IMR-90 (cell line): Measurements from ENCODE around the gene DHCR24. TPM values are rescaled to one million over a fixed set of nuclear protein-coding genes. Genes with fewer than 3 reads are reported as not detected.
A peak's percentile ranks its signal among the peaks of the same experiment; 100 is the strongest.

Source experiments
- ATAC-seq: fragments of 200-7000 bp; cut with Tn5 transposase; 2 replicates; pipeline ENCODE4 v1.9.1; 2020; ENCODE audit warnings: low read depth, mild to moderate bottlenecking, moderate library complexity
- BruUV-seq: library from RNA; stranded (reverse); fragments of 400-500 nt; replicated peaks from 2 replicates; lab custom pipeline; 2021; lab: Mats Ljungman, UMichigan
- CTCF ChIA-PET: fragments of 300-600 bp; formaldehyde crosslinking; extraction: SDS; loops from one replicate; lab custom pipeline; 2021; ENCODE audit warnings: antibody characterized with exemption; lab: Yijun Ruan, JAX
- POLR2A ChIA-PET: fragments of 300-600 bp; sonication (Branson Sonifier 250); formaldehyde crosslinking; loops from one replicate; lab custom pipeline; 2022; ENCODE audit warnings: antibody characterized with exemption; ENCODE audit not compliant: unreplicated experiment; lab: Charles Lee
- DNase-seq: peaks from one replicate; pipeline ENCODE4 v3.0.0; 2013
- H2AFZ ChIP-seq: replicated peaks from 2 replicates; pipeline ENCODE3; 2013; ENCODE audit warnings: low read length, mild to moderate bottlenecking; ENCODE audit not compliant: poor library complexity
- H2AK5ac ChIP-seq: 2 replicates; pipeline ENCODE4 v1.6.1; 2013; ENCODE audit warnings: low read depth, low read length, inconsistent platforms
- H2AK9ac ChIP-seq: replicated peaks from 2 replicates; pipeline ENCODE3; 2013; ENCODE audit warnings: mild to moderate bottlenecking, low read depth, low read length, moderate library complexity; ENCODE audit not compliant: poor library complexity
- H2BK120ac ChIP-seq: 2 replicates; pipeline ENCODE4 v1.6.1; 2013; ENCODE audit warnings: low read depth, low read length, inconsistent platforms
- H2BK15ac ChIP-seq: 3 replicates; pipeline ENCODE4 v1.6.1; 2013; ENCODE audit warnings: low read depth, low read length, inconsistent platforms
- H2BK20ac ChIP-seq: 2 replicates; pipeline ENCODE4 v1.6.1; 2013; ENCODE audit warnings: low read depth, mild to moderate bottlenecking, inconsistent platforms, low read length, moderate library complexity
- H2BK5ac ChIP-seq: 2 replicates; pipeline ENCODE4 v1.6.1; 2013; ENCODE audit warnings: mild to moderate bottlenecking, low read depth, low read length, inconsistent platforms; ENCODE audit not compliant: poor library complexity, severe bottlenecking
- H3K14ac ChIP-seq: replicated peaks from 2 replicates; pipeline ENCODE4 v1.6.1; 2013; ENCODE audit warnings: low read depth, low read length, inconsistent platforms
- H3K18ac ChIP-seq: 2 replicates; pipeline ENCODE4 v1.6.1; 2013; ENCODE audit warnings: low read depth, low read length, control low read depth
- H3K23ac ChIP-seq: 2 replicates; pipeline ENCODE4 v1.6.1; 2013; ENCODE audit warnings: low read depth, low read length, inconsistent platforms
- H3K27ac ChIP-seq: 2 replicates; pipeline ENCODE4 v1.5.1; 2013; ENCODE audit warnings: mild to moderate bottlenecking, control low read depth, low read length; ENCODE audit not compliant: insufficient read depth
- H3K27me3 ChIP-seq: 2 replicates; pipeline ENCODE4 v1.6.1; 2013; ENCODE audit warnings: low read length; ENCODE audit not compliant: control insufficient read depth, insufficient read depth
- H3K36me3 ChIP-seq: 2 replicates; pipeline ENCODE4 v1.6.1; 2013; ENCODE audit warnings: low read length, mixed read lengths; ENCODE audit not compliant: control insufficient read depth, insufficient read depth
- H3K4ac ChIP-seq: 2 replicates; pipeline ENCODE4 v1.6.1; 2013; ENCODE audit warnings: low read depth, low read length, inconsistent platforms
- H3K4me1 ChIP-seq: 2 replicates; pipeline ENCODE4 v1.6.1; 2013; ENCODE audit warnings: low read length, mixed read lengths; ENCODE audit not compliant: control insufficient read depth, insufficient read depth
- H3K4me2 ChIP-seq: 2 replicates; pipeline ENCODE4 v1.6.1; 2013; ENCODE audit warnings: low read depth, mild to moderate bottlenecking, control low read depth, low read length, moderate library complexity
- H3K4me3 ChIP-seq: 2 replicates; pipeline ENCODE4 v1.5.1; 2013; ENCODE audit warnings: low read depth, mild to moderate bottlenecking, control low read depth, low read length, moderate library complexity; ENCODE audit not compliant: insufficient read depth
- H3K56ac ChIP-seq: 2 replicates; pipeline ENCODE4 v1.6.1; 2013; ENCODE audit warnings: low read length, inconsistent platforms; ENCODE audit not compliant: insufficient read depth; ENCODE audit errors: extremely low read depth
- H3K79me1 ChIP-seq, 2 experiments: 2 replicates each; pipeline ENCODE4 v1.6.1; 2013; ENCODE audit warnings: low read length in 2 of 2, inconsistent platforms in 1 of 2, low read depth in 1 of 2
- H3K9ac ChIP-seq: 2 replicates; pipeline ENCODE4 v1.6.1; 2013; ENCODE audit warnings: low read depth, low read length, control low read depth
- H3K9me1 ChIP-seq: 2 replicates; pipeline ENCODE4 v1.6.1; 2013; ENCODE audit warnings: low read length, inconsistent platforms; ENCODE audit not compliant: insufficient read depth
- H3K9me3 ChIP-seq: 2 replicates; pipeline ENCODE4 v1.6.1; 2013; ENCODE audit warnings: low read length; ENCODE audit not compliant: control insufficient read depth, insufficient read depth
- H4K20me1 ChIP-seq: 2 replicates; pipeline ENCODE4 v1.6.1; 2013; ENCODE audit warnings: low read length, inconsistent platforms; ENCODE audit not compliant: insufficient read depth
- H4K5ac ChIP-seq: 2 replicates; pipeline ENCODE4 v1.6.1; 2013; ENCODE audit warnings: mild to moderate bottlenecking, low read depth, low read length, control low read depth
- H4K8ac ChIP-seq, 2 experiments: 2 replicates each; pipeline ENCODE4 v1.6.1; 2013; ENCODE audit warnings: low read depth in 2 of 2, low read length in 2 of 2, control low read depth in 1 of 2, inconsistent platforms in 1 of 2
- H4K91ac ChIP-seq: 2 replicates; pipeline ENCODE4 v1.6.1; 2013; ENCODE audit warnings: low read depth, low read length, inconsistent platforms; ENCODE audit not compliant: insufficient read depth
- BHLHE40 ChIP-seq: fragments of 150-350 bp; IDR thresholded peaks from 2 replicates; pipeline ENCODE4 v1.6.1; 2016; ENCODE audit warnings: mild to moderate bottlenecking, low read depth, low read length
- CHD1 ChIP-seq: IDR thresholded peaks from 2 replicates; pipeline ENCODE4 v1.6.1; 2012; ENCODE audit warnings: low read depth, low read length, improper control_type of control experiment
- CTCF ChIP-seq: conservative IDR thresholded peaks from 2 replicates; pipeline ENCODE4 v1.5.1; 2012; ENCODE audit warnings: mild to moderate bottlenecking, low read depth, low read length, improper control_type of control experiment
- ELK1 ChIP-seq: fragments of 150-350 bp; IDR thresholded peaks from 2 replicates; pipeline ENCODE4 v1.6.1; 2016; ENCODE audit warnings: low read depth, mild to moderate bottlenecking, low read length, moderate library complexity, borderline replicate concordance
- FOS ChIP-seq: fragments of 150-350 bp; IDR thresholded peaks from 2 replicates; pipeline ENCODE4 v1.6.1; 2016; ENCODE audit warnings: low read depth, low read length
- MAFK ChIP-seq: IDR thresholded peaks from 2 replicates; pipeline ENCODE4 v1.6.1; 2012; ENCODE audit warnings: low read depth, low read length, improper control_type of control experiment
- MAZ ChIP-seq: IDR thresholded peaks from 2 replicates; pipeline ENCODE4 v1.6.1; 2012; ENCODE audit warnings: low read depth, mild to moderate bottlenecking, low read length, improper control_type of control experiment, moderate library complexity, borderline replicate concordance
- NFE2L2 ChIP-seq: fragments of 150-350 bp; IDR thresholded peaks from 2 replicates; pipeline ENCODE4 v1.6.1; 2016; ENCODE audit warnings: low read depth, mild to moderate bottlenecking, low read length
- POLR2A ChIP-seq: IDR thresholded peaks from 2 replicates; pipeline ENCODE4 v1.6.1; 2012; ENCODE audit warnings: mild to moderate bottlenecking, low read depth, low read length
- RCOR1 ChIP-seq: IDR thresholded peaks from 2 replicates; pipeline ENCODE4 v1.6.1; 2012; ENCODE audit warnings: mild to moderate bottlenecking, low read length, improper control_type of control experiment; ENCODE audit not compliant: insufficient replicate concordance
- RFX5 ChIP-seq: IDR thresholded peaks from 2 replicates; pipeline ENCODE4 v1.8.0; 2012; ENCODE audit warnings: low read depth, mild to moderate bottlenecking, low read length, moderate library complexity
- SMC3 ChIP-seq: fragments of 150-350 bp; IDR thresholded peaks from 2 replicates; pipeline ENCODE4 v1.6.1; 2016; ENCODE audit warnings: low read depth, mild to moderate bottlenecking, antibody characterized with exemption, low read length, moderate library complexity
- USF2 ChIP-seq: fragments of 150-350 bp; IDR thresholded peaks from 2 replicates; pipeline ENCODE4 v1.6.1; 2017; ENCODE audit warnings: mild to moderate bottlenecking, antibody characterized with exemption, low read length, low read depth
- WGBS, 2 experiments: methylation state at CpG; one replicate each; pipeline versions ENCODE4 v1.1.5 to v1.1.7; 2013; ENCODE audit warnings: missing lambda C conversion rate in 2 of 2; ENCODE audit not compliant: insufficient read length in 1 of 2; ENCODE audit errors: extremely low coverage in 2 of 2; 5-methylcytosine and 5-hydroxymethylcytosine counted together
- dilution Hi-C: fragments of 300-500 bp; cut with HindIII; formaldehyde crosslinking; loops from one replicate; pipeline ENCODE4 v1.14.3; 2018; ENCODE audit warnings: low sequenced_read_pairs; ENCODE audit not compliant: unreplicated experiment
- in situ Hi-C: fragments of 300-500 bp; cut with MboI; formaldehyde crosslinking; loops from 3 replicates; pipeline ENCODE4 v1.14.3; 2019; ENCODE audit warnings: low sequenced_read_pairs, inconsistent platforms, mixed read lengths
- intact Hi-C: fragments of 100-400 bp; cut with micrococcal nuclease; formaldehyde crosslinking; loops from 2 replicates; pipeline ENCODE4 v1.10.0; 2022
- polyA plus RNA-seq, 3 experiments: library from polyadenylated mRNA; depleted of rRNA; stranded (reverse); fragments of >200 nt; gene quantifications; 2 replicates each; pipeline ENCODE4 v1.2.3, GENCODE V29; 2012; ENCODE audit warnings: low replicate concordance in 1 of 3
- total RNA-seq: library from RNA; depleted of rRNA; stranded (reverse); fragments of >200 nt; gene quantifications from 2 replicates; pipeline ENCODE4 v1.2.3, GENCODE V29; 2012

Gene DHCR24
- total and polyA plus RNA-seq, 2 of the 4 experiments (the other 2 are of a cell fraction): 130 to 194 TPM

GRCh38 chr1:54885807-54886723 is 930 bp downstream of the DHCR24 start:
- Histone ChIP-seq H2AK5ac (peak overlapping the region; percentile 22), H3K9me3 (no peaks in the 10 kb centered on the region), H4K20me1 (no peaks in the 10 kb centered on the region; the same call in 1 of the 2 replicates), H3K14ac (0 out of 2 replicates have a peak overlapping the region, but pooled peaks have one; percentile 40), H2AK9ac (peak overlapping the region; percentile 83), H2BK20ac (no peak overlapping the region), H3K9me1 (0 out of 2 replicates have a peak, but pooled peaks cover 5% of the 10 kb centered on the region), H4K8ac (no peak overlapping the region), H3K18ac (no peak overlapping the region), H2BK5ac (no peak overlapping the region), H3K27me3 (no peaks in the 10 kb centered on the region), H2AFZ (peak overlapping the region; percentile 96), H3K79me1 (peaks cover 17 to 32% of the 10 kb centered on the region in 2 experiments), H3K36me3 (peaks cover 1% of the 10 kb centered on the region; the same call in 1 of the 2 replicates), H3K27ac (no peak overlapping the region), H3K4me2 (peak overlapping the region; percentile 68), H3K4ac (0 out of 2 replicates have a peak overlapping the region, but pooled peaks have one; percentile 45), H3K9ac (peak overlapping the region; percentile 17; the same call in 1 of the 2 replicates), H2BK120ac (no peak overlapping the region), H3K23ac (peak overlapping the region; percentile 42), H4K5ac (no peak overlapping the region), H3K4me1 (peaks cover 18% of the 10 kb centered on the region), H4K91ac (no peak overlapping the region), H3K4me3 (peak overlapping the region; percentile 69), H3K56ac (no peak overlapping the region; the same call in 1 of the 2 replicates), H2BK15ac (0 out of 3 replicates have a peak overlapping the region, but pooled peaks have one; percentile 17)
- ChIA-PET CTCF (interaction anchor here (1.1 to 1.3 kb wide), 3 partner anchors 34 to 136 kb away, joined by 3 to 5 read pairs (median 3); no protein-coding TSS in a partner anchor), POLR2A (interaction anchor here (0.9 to 1.1 kb wide), 2 partner anchors 8 to 18 kb away, joined by 3 read pairs; no protein-coding TSS in a partner anchor)
- intact Hi-C loops (no loop called here), dilution Hi-C loops (no loop called here), in situ Hi-C loops (no loop called here)
- WGBS, 2 experiments: 39 to 100% methylated on average over 1 to 10 of the region's 24 CpGs
- BruUV-seq: no TSS peak
- no peak for ATAC-seq
- DNase-seq: no peak
- TF ChIP-seq ELK1: no peak
- no peak for TF ChIP-seq USF2
- TF ChIP-seq SMC3: no peak
- no peak for TF ChIP-seq CTCF
- TF ChIP-seq CHD1: no peak
- TF ChIP-seq FOS: no peak
- TF ChIP-seq POLR2A: no peak
- TF ChIP-seq MAZ: no peak
- no peak for TF ChIP-seq BHLHE40
- TF ChIP-seq RFX5: no peak
- TF ChIP-seq MAFK: no peak
- no peak for TF ChIP-seq NFE2L2
- TF ChIP-seq RCOR1: no peak
